K562 (cell line): ENCODE results near the gene ANKRD65. TPM values are rescaled to one million over a fixed set of nuclear protein-coding genes. Genes with fewer than 3 reads are reported as not detected.

Source experiments
- ASH1L ChIP-seq: fragments of 450-650 bp; IDR thresholded peaks from 2 replicates; pipeline ENCODE4 v1.6.1; 2018; ENCODE audit warnings: borderline replicate concordance, mild to moderate bottlenecking, low read depth; ENCODE audit not compliant: partially characterized antibody
- HDAC2 ChIP-seq: fragments of 450-650 bp; IDR thresholded peaks from 2 replicates; pipeline ENCODE4 v1.6.1; 2016; ENCODE audit warnings: mild to moderate bottlenecking
- HSF4 ChIP-seq: fragments of 250-450 bp; sonication (Bioruptor Pico); IDR thresholded peaks from 2 replicates; pipeline ENCODE4 v2.1.2; 2022; ENCODE audit warnings: mild to moderate bottlenecking, moderate library complexity, borderline replicate concordance
- MECOM ChIP-seq: fragments of 250-450 bp; sonication (Bioruptor Pico); IDR thresholded peaks from 2 replicates; pipeline ENCODE4 v1.8.0; 2022; ENCODE audit warnings: inconsistent platforms
- MITF ChIP-seq: IDR thresholded peaks from 2 replicates; pipeline ENCODE4 v1.6.1; 2014; ENCODE audit warnings: antibody characterized with exemption
- NKRF ChIP-seq: fragments of 450-650 bp; IDR thresholded peaks from 2 replicates; pipeline ENCODE4 v1.6.1; 2016; ENCODE audit warnings: borderline replicate concordance
- PRMT5 ChIP-seq: sonication (generic); formaldehyde crosslinking; IDR thresholded peaks from 2 replicates; pipeline ENCODE4 v1.5.0; 2020; ENCODE audit warnings: missing genetic modification reagents
- RBM17 ChIP-seq: fragments of 200-400 bp; formaldehyde crosslinking; IDR thresholded peaks from 2 replicates; pipeline ENCODE4 v1.6.1; 2017; ENCODE audit warnings: low read depth, mild to moderate bottlenecking, low read length, borderline replicate concordance
- TAF1 ChIP-seq: IDR thresholded peaks from 2 replicates; pipeline ENCODE4 v1.6.1; 2011; ENCODE audit warnings: mild to moderate bottlenecking, low read length, moderate library complexity; ENCODE audit not compliant: insufficient read depth, control insufficient read depth, severe bottlenecking; ENCODE audit errors: extremely low read depth
- THRAP3 ChIP-seq: fragments of 450-650 bp; IDR thresholded peaks from 2 replicates; pipeline ENCODE4 v1.6.1; 2016; ENCODE audit warnings: mild to moderate bottlenecking, inconsistent platforms, borderline replicate concordance
- ZC3H4 ChIP-seq: sonication (generic); formaldehyde crosslinking; IDR thresholded peaks from 2 replicates; pipeline ENCODE4 v1.9.0; 2021; ENCODE audit warnings: missing genetic modification reagents, borderline replicate concordance
- ZNF143 ChIP-seq: sonication (generic); formaldehyde crosslinking; IDR thresholded peaks from 2 replicates; pipeline ENCODE4 v1.9.0; 2022; ENCODE audit warnings: mild to moderate bottlenecking, missing genetic modification reagents
- ZNF212 ChIP-seq: fragments of 450-650 bp; formaldehyde crosslinking; IDR thresholded peaks from 2 replicates; pipeline ENCODE4 v1.4.0; 2020; ENCODE audit warnings: mild to moderate bottlenecking
- ZNF23 ChIP-seq: fragments of 250-450 bp; sonication (Bioruptor Pico); IDR thresholded peaks from 2 replicates; pipeline ENCODE4 v1.4.0; 2020; ENCODE audit warnings: mild to moderate bottlenecking
- ZNF3 ChIP-seq: fragments of 250-450 bp; sonication (Bioruptor Pico); IDR thresholded peaks from 2 replicates; pipeline ENCODE4 v1.5.0; 2021; ENCODE audit warnings: mild to moderate bottlenecking, moderate library complexity
- ZNF408 ChIP-seq: fragments of 250-450 bp; sonication (Bioruptor Pico); IDR thresholded peaks from 2 replicates; pipeline ENCODE4 v1.4.0; 2020; ENCODE audit warnings: low read depth, mild to moderate bottlenecking, moderate library complexity
- ZNF589 ChIP-seq: fragments of 200-800 bp; sonication (Bioruptor generic); IDR thresholded peaks from 2 replicates; pipeline ENCODE4 v1.6.1; 2016; ENCODE audit warnings: low read depth, missing genetic modification characterization, missing compliant biosample characterization
- polyA plus RNA-seq, 8 experiments: library from polyadenylated mRNA; depleted of rRNA in 4 of 8; stranded (reverse) in 5 of 8; unstranded in 3 of 8; fragments of >200 nt; fragmentation: Nextera tagmentation in 2 of 8; fragmentation: Illumina TruSeq in 1 of 8; extraction: Ambion mirVana in 2 of 8; extraction: Trizol in 1 of 8; gene quantifications; 2 replicates each; pipeline versions ENCODE4 v1.2.1 to v1.2.3, GENCODE V29; 2011 to 2014; ENCODE audit warnings: inconsistent platforms in 1 of 8, missing spikeins in 1 of 8
- total RNA-seq, 7 experiments: library from RNA; depleted of rRNA in 6 of 7; stranded (reverse); fragments of >200 nt in 6 of 7; fragmentation: Illumina TruSeq in 2 of 7; extraction: Trizol in 2 of 7; gene quantifications; 2 replicates each; pipeline versions ENCODE4 v1.2.1 to v1.2.3, GENCODE V29; 2011 to 2021; ENCODE audit warnings: low replicate concordance in 1 of 7
- TF ChIP-seq, protein P1 (sequence below), 2 experiments: fragments of 450-650 bp in 1 of 2; sonication (generic) in 1 of 2; formaldehyde crosslinking; conservative IDR thresholded peaks; 2 replicates each; pipeline versions ENCODE4 v1.4.0 to v1.8.1; 2020 to 2022; ENCODE audit warnings: mild to moderate bottlenecking in 1 of 2, missing genetic modification reagents in 1 of 2
- TF ChIP-seq, protein P2 (sequence below): sonication (generic); formaldehyde crosslinking; IDR thresholded peaks from 2 replicates; pipeline ENCODE4 v1.8.1; 2023; ENCODE audit warnings: missing genetic modification reagents, mild to moderate bottlenecking, borderline replicate concordance

ANKRD65 gene
- total and polyA plus RNA-seq, 9 of the 15 experiments (the other 6 are each of a cell fraction or from before 2014, with no cell fraction given), result not detected

GRCh38 chr1:1374929-1375662 is 46.0 kb downstream of the ANKRD65 start, which contains the start of gene AURKAIP1 (continued):
- TF ChIP-seq HDAC2 (no peak; the same call in 1 of the 2 replicates), MITF (no peak; the same call in 1 of the 2 replicates), HSF4 (CRISPR knock-in tag) (no peak), ZNF143 (CRISPR knock-in tag) (peak; percentile 98), THRAP3 (0 out of 2 replicates have a peak, but pooled peaks have one; percentile 75), NKRF (no peak), ZNF23 (CRISPR knock-in tag) (no peak), ZNF212 (CRISPR knock-in tag) (no peak), ZC3H4 (CRISPR knock-in tag) (no peak), MECOM (CRISPR knock-in tag) (no peak), ZNF3 (CRISPR knock-in tag) (no peak), TAF1 (peak; percentile 86), ZNF589 (CRISPR knock-in tag) (peak; percentile 85), RBM17 (no peak), ASH1L (peak; percentile 79), ZNF408 (CRISPR knock-in tag) (no peak), PRMT5 (CRISPR knock-in tag) (no peak)
- TF ChIP-seq, protein P1, sequence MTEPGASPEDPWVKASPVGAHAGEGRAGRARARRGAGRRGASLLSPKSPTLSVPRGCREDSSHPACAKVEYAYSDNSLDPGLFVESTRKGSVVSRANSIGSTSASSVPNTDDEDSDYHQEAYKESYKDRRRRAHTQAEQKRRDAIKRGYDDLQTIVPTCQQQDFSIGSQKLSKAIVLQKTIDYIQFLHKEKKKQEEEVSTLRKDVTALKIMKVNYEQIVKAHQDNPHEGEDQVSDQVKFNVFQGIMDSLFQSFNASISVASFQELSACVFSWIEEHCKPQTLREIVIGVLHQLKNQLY (CRISPR knock-in tag; conservative IDR thresholded peaks at IDR 0.05), result no peak
- TF ChIP-seq, protein P2, sequence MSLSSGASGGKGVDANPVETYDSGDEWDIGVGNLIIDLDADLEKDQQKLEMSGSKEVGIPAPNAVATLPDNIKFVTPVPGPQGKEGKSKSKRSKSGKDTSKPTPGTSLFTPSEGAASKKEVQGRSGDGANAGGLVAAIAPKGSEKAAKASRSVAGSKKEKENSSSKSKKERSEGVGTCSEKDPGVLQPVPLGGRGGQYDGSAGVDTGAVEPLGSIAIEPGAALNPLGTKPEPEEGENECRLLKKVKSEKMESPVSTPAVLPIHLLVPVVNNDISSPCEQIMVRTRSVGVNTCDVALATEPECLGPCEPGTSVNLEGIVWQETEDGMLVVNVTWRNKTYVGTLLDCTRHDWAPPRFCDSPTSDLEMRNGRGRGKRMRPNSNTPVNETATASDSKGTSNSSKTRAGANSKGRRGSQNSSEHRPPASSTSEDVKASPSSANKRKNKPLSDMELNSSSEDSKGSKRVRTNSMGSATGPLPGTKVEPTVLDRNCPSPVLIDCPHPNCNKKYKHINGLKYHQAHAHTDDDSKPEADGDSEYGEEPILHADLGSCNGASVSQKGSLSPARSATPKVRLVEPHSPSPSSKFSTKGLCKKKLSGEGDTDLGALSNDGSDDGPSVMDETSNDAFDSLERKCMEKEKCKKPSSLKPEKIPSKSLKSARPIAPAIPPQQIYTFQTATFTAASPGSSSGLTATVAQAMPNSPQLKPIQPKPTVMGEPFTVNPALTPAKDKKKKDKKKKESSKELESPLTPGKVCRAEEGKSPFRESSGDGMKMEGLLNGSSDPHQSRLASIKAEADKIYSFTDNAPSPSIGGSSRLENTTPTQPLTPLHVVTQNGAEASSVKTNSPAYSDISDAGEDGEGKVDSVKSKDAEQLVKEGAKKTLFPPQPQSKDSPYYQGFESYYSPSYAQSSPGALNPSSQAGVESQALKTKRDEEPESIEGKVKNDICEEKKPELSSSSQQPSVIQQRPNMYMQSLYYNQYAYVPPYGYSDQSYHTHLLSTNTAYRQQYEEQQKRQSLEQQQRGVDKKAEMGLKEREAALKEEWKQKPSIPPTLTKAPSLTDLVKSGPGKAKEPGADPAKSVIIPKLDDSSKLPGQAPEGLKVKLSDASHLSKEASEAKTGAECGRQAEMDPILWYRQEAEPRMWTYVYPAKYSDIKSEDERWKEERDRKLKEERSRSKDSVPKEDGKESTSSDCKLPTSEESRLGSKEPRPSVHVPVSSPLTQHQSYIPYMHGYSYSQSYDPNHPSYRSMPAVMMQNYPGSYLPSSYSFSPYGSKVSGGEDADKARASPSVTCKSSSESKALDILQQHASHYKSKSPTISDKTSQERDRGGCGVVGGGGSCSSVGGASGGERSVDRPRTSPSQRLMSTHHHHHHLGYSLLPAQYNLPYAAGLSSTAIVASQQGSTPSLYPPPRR (CRISPR knock-in tag), result peak; percentile 90
